Neutrophil (primary cell): ENCODE results near the gene CMTM4.
A peak's percentile ranks its signal among the peaks of the same experiment; 100 is the strongest.

Experiments used
- H3K27ac ChIP-seq: fragments of 200-600 bp; sonication (generic); 2 replicates; pipeline ENCODE4 v1.5.1; 2016; ENCODE audit warnings: mild to moderate bottlenecking, moderate library complexity
- H3K27me3 ChIP-seq: fragments of 200-600 bp; sonication (generic); 2 replicates; pipeline ENCODE4 v1.6.0; 2016; ENCODE audit warnings: mild to moderate bottlenecking
- H3K36me3 ChIP-seq: fragments of 200-600 bp; sonication (generic); 2 replicates; pipeline ENCODE4 v1.5.1; 2017
- H3K4me1 ChIP-seq, 2 experiments: fragments of 200-600 bp in 1 of 2; sonication (generic) in 1 of 2; 1 replicate in 1 of 2; 2 replicates in 1 of 2; pipeline versions ENCODE4 v1.5.1 to v1.6.1; 2013 to 2016; ENCODE audit warnings: low read depth in 1 of 2, low read length in 1 of 2, mild to moderate bottlenecking in 1 of 2, moderate library complexity in 1 of 2; ENCODE audit not compliant: control insufficient read depth in 1 of 2, insufficient read depth in 1 of 2
- H3K4me3 ChIP-seq, 2 experiments: fragments of 200-600 bp in 1 of 2; sonication (generic) in 1 of 2; 1 replicate in 1 of 2; 2 replicates in 1 of 2; pipeline ENCODE4 v1.5.1; 2013 to 2016; ENCODE audit warnings: low read depth in 1 of 2, low read length in 1 of 2, mild to moderate bottlenecking in 1 of 2, moderate library complexity in 1 of 2
- H3K9me3 ChIP-seq: fragments of 200-600 bp; sonication (generic); 2 replicates; pipeline ENCODE4 v1.5.1; 2016
- TF ChIP-seq, protein P1 (sequence below): fragments of 200-600 bp; sonication (generic); IDR thresholded peaks from 2 replicates; pipeline ENCODE4 v1.5.1; 2016; ENCODE audit warnings: antibody characterized with exemption

The CMTM4 gene

DNA sequence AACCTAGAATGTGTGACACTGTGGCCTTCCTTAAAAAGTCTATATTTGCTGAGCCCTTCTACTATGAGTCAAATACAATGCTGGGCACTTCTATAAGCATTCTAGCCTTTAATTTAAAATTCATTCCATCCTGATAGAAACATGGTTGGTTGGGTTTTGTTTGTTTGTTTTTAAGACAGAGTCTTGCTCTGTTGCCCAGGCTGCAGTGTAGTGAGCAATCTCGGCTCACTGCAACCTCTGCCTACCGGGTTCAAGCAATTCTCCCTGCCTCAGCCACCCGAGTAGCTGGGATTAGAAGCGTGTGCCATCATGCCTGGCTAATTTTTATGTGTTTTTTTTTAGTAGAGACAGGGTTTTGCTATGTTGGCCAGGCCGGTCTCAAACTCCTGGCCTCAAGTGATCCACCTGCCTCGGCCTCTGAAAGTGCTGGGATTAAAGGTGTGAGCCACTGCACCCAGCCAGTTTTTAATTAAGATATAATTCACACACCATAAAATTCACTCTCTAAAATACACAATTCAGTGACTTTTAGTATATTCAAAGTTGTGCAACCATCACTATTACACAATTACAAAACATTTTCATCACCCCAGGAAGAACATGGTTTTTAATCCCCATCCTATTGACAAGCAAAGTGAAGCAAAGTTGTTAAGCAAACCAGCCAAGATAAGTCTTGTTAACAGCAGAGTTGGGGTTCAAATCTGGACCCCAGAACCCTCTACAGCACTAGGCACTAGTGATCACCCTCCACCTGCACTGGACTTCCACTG, 42.8 kb downstream of the CMTM4 start:
- peak overlapping the region; percentile 80 for H3K27ac ChIP-seq
- TF ChIP-seq, protein P1, sequence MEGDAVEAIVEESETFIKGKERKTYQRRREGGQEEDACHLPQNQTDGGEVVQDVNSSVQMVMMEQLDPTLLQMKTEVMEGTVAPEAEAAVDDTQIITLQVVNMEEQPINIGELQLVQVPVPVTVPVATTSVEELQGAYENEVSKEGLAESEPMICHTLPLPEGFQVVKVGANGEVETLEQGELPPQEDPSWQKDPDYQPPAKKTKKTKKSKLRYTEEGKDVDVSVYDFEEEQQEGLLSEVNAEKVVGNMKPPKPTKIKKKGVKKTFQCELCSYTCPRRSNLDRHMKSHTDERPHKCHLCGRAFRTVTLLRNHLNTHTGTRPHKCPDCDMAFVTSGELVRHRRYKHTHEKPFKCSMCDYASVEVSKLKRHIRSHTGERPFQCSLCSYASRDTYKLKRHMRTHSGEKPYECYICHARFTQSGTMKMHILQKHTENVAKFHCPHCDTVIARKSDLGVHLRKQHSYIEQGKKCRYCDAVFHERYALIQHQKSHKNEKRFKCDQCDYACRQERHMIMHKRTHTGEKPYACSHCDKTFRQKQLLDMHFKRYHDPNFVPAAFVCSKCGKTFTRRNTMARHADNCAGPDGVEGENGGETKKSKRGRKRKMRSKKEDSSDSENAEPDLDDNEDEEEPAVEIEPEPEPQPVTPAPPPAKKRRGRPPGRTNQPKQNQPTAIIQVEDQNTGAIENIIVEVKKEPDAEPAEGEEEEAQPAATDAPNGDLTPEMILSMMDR = no peak
- H3K36me3 ChIP-seq = no peaks in the 10 kb centered on the region
- H3K27me3 ChIP-seq = no peaks in the 10 kb centered on the region
- peak overlapping the region in 1 of 2 experiments; percentile 11 for H3K4me3 ChIP-seq
- H3K4me1 ChIP-seq = peaks cover 43 to 46% of the 10 kb centered on the region in 2 experiments
- H3K9me3 ChIP-seq = no peaks in the 10 kb centered on the region

DNA sequence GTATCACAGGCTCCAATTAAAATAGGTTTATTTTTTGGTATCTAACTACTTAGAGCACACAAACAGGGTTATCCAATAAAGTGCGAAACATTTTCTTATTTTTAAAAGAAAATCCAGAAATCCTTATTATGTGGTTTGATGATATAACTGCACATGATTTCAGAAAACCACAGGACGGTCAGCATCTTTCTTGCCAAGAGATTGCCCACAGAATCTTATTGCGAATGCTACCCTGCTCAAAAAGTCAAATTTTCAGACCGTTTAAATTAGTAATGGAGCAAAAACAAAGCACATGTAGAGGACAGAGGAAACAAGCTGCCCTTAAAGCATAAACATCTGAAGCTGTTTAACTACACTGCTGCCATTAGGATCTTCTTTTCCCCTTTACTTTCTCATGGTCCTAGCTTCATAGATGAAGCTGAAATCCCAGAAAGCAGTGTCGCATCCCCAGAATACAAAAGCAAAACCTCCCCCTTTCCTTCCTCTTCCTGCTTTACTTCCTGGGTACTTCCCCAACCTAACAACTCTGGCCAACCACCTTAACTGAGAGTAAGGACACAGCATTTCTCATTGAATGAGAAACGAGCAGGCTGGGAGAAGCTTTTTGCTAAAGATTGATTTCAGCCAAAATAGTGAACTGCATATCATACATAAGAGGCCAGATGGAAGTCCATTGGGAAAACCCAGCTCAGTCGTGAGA, 43.7 kb downstream of the CMTM4 start:
- Histone ChIP-seq H3K36me3 (no peaks in the 10 kb centered on the region), H3K9me3 (no peaks in the 10 kb centered on the region), H3K4me3 (no peak overlapping the region), H3K27ac (peak overlapping the region; percentile 80), H3K27me3 (no peaks in the 10 kb centered on the region), H3K4me1 (peaks cover 43 to 46% of the 10 kb centered on the region in 2 experiments)
- TF ChIP-seq, protein P1 = no peak

DNA sequence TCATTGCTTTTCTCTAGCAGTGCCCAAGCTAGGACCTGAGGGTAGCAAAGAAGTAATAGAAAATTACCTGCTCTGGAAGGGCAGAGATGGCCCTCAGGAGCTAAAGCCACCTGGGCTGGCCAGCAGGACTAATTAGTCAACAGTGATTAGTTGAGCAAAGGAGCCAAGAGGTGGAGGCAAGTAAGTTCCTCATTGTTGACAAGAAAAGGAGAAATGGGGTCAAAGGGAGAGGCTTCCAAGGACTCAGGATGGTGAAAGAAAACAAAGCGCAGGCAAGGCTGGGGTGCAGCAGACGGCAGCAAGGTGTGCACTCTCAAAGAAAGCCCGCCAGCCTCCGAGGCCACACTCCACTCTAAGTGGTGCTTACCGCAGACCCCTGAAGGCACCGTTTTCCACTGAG, 44.6 kb downstream of the CMTM4 start:
- Histone ChIP-seq H3K27ac (peak overlapping the region; percentile 80), H3K27me3 (no peaks in the 10 kb centered on the region), H3K36me3 (no peaks in the 10 kb centered on the region), H3K4me3 (peak overlapping the region in 1 of 2 experiments; percentile 9), H3K4me1 (peaks cover 43 to 46% of the 10 kb centered on the region in 2 experiments), H3K9me3 (no peaks in the 10 kb centered on the region)
- TF ChIP-seq, protein P1 = no peak

DNA sequence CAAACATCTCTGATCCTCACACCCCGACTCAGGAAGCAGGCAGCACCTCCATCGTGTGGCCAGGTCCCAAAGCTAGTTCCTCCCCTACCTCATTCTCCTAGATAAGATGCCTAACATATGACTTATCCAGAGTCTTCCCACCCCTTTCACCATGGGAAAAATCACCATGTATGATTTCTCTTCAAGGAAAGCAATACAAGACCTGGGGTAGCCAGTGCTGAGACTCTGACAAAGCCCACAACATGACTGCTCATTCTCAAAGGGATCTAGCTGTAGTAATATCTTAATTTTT, 45.1 kb downstream of the CMTM4 start:
- Histone ChIP-seq H3K36me3 (no peaks in the 10 kb centered on the region), H3K4me3 (peak overlapping the region in 1 of 2 experiments; percentile 6), H3K27me3 (no peaks in the 10 kb centered on the region), H3K9me3 (no peaks in the 10 kb centered on the region), H3K27ac (peak overlapping the region; percentile 80), H3K4me1 (peaks cover 43 to 46% of the 10 kb centered on the region in 2 experiments)
- TF ChIP-seq, protein P1 = no peak

DNA sequence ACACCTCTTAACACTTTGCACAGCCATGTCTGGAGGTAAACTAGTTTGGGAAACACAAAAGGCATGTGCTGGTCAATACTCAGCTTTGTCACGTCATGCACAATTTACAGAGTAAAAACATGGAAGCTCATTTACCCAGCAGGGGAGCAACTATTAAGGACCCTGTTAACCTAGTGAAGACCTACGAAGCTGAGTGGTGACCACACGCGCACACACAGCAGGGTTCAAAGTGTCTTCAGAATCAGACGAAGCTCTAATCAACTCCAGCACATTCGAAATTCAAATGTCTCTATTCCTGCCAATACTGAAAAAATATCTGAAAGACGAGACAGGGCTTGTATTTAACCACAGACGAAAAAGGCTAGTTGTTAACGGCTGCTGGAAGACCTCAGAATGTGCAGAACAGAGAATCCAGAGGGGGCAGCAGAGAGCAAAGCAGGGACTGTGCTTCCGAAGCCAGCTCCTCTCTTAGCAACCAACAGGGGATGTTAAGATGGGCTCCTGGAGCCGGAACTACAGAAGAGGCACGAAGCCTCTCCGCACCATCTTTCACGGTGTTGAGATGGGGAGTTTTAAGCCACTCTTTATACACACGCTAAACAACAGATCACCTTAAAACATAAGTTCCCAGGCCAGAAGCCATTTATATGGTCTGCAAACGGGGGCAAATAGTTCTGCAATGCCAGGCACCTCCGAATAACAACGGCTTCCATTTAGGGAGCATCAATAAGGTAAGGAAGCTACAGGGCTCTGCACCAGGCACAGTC, 45.7 kb downstream of the CMTM4 start:
- peak overlapping the region in 1 of 2 experiments; percentile 6 for H3K4me3 ChIP-seq
- H3K36me3 ChIP-seq = no peaks in the 10 kb centered on the region
- peaks cover 43 to 46% of the 10 kb centered on the region in 2 experiments for H3K4me1 ChIP-seq
- peak overlapping the region; percentile 80 for H3K27ac ChIP-seq
- H3K27me3 ChIP-seq = no peaks in the 10 kb centered on the region
- H3K9me3 ChIP-seq = no peaks in the 10 kb centered on the region
- TF ChIP-seq, protein P1 = peak; percentile 78
